Measurements from ENCODE around the gene MSMB.

GRCh38 chr10:46024948-46025347 is 21.1 kb downstream of the MSMB start:
- TF ChIP-seq, protein P1, sequence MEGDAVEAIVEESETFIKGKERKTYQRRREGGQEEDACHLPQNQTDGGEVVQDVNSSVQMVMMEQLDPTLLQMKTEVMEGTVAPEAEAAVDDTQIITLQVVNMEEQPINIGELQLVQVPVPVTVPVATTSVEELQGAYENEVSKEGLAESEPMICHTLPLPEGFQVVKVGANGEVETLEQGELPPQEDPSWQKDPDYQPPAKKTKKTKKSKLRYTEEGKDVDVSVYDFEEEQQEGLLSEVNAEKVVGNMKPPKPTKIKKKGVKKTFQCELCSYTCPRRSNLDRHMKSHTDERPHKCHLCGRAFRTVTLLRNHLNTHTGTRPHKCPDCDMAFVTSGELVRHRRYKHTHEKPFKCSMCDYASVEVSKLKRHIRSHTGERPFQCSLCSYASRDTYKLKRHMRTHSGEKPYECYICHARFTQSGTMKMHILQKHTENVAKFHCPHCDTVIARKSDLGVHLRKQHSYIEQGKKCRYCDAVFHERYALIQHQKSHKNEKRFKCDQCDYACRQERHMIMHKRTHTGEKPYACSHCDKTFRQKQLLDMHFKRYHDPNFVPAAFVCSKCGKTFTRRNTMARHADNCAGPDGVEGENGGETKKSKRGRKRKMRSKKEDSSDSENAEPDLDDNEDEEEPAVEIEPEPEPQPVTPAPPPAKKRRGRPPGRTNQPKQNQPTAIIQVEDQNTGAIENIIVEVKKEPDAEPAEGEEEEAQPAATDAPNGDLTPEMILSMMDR (IDR thresholded peaks at IDR 0.05), result no peak
- TF ChIP-seq POLR2A (IDR thresholded peaks at IDR 0.05), result no peak
- no peak for TF ChIP-seq POLR2AphosphoS5 (IDR thresholded peaks at IDR 0.05)

Measured in breast epithelium (tissue), 3 donors.